Mesendoderm (in vitro differentiated cells): ENCODE data around the gene MED27.

Experiments used
- DNase-seq: peaks from one replicate; pipeline ENCODE4 v3.0.0; 2013
- H2AK5ac ChIP-seq: 2 replicates; pipeline ENCODE4 v1.6.1; 2013; ENCODE audit warnings: low read length, inconsistent platforms
- H2BK120ac ChIP-seq: 2 replicates; pipeline ENCODE4 v1.6.1; 2013; ENCODE audit warnings: low read depth, mild to moderate bottlenecking, low read length, moderate library complexity, mixed read lengths
- H2BK15ac ChIP-seq: replicated peaks from 2 replicates; pipeline ENCODE4 v1.6.1; 2013; ENCODE audit warnings: low read depth, mild to moderate bottlenecking, moderate library complexity
- H2BK5ac ChIP-seq: 2 replicates; pipeline ENCODE4 v1.6.1; 2013; ENCODE audit warnings: low read length, inconsistent platforms
- H3K18ac ChIP-seq: 2 replicates; pipeline ENCODE4 v1.6.1; 2013; ENCODE audit warnings: mild to moderate bottlenecking, low read length, mixed read lengths
- H3K23ac ChIP-seq: one replicate; pipeline ENCODE4 v1.6.1; 2013; ENCODE audit warnings: low read length
- H3K27ac ChIP-seq: 2 replicates; pipeline ENCODE4 v1.5.1; 2013; ENCODE audit warnings: low read depth, mild to moderate bottlenecking, inconsistent platforms, low read length, moderate library complexity
- H3K27me3 ChIP-seq: 2 replicates; pipeline ENCODE4 v1.6.1; 2013; ENCODE audit warnings: low read length, control low read depth, mild to moderate bottlenecking, inconsistent platforms; ENCODE audit not compliant: insufficient read depth, poor library complexity
- H3K36me3 ChIP-seq: 2 replicates; pipeline ENCODE4 v1.6.1; 2013; ENCODE audit warnings: low read length, inconsistent platforms; ENCODE audit not compliant: control insufficient read depth, insufficient read depth
- H3K4ac ChIP-seq: one replicate; pipeline ENCODE4 v1.6.1; 2013; ENCODE audit warnings: low read depth, mild to moderate bottlenecking, low read length, moderate library complexity
- H3K4me1 ChIP-seq: 2 replicates; pipeline ENCODE4 v1.6.1; 2013; ENCODE audit warnings: low read depth, low read length, inconsistent platforms; ENCODE audit not compliant: control insufficient read depth
- H3K4me2 ChIP-seq: 2 replicates; pipeline ENCODE4 v1.6.1; 2013; ENCODE audit warnings: low read length
- H3K4me3 ChIP-seq: 2 replicates; pipeline ENCODE4 v1.5.1; 2013; ENCODE audit warnings: mild to moderate bottlenecking, low read length
- H3K56ac ChIP-seq: one replicate; pipeline ENCODE4 v1.6.1; 2013; ENCODE audit warnings: low read length
- H3K79me1 ChIP-seq: 2 replicates; pipeline ENCODE4 v1.6.1; 2013; ENCODE audit warnings: low read length, inconsistent platforms
- H3K79me2 ChIP-seq: 2 replicates; pipeline ENCODE4 v1.6.1; 2013; ENCODE audit warnings: mild to moderate bottlenecking, low read length; ENCODE audit not compliant: control insufficient read depth, insufficient read depth
- H3K9ac ChIP-seq: 2 replicates; pipeline ENCODE4 v1.6.1; 2013; ENCODE audit warnings: low read length, inconsistent platforms
- H4K5ac ChIP-seq: one replicate; pipeline ENCODE4 v1.6.1; 2013; ENCODE audit warnings: low read length
- H4K8ac ChIP-seq: one replicate; pipeline ENCODE4 v1.6.1; 2013; ENCODE audit warnings: low read depth, mild to moderate bottlenecking, control low read depth, low read length, moderate library complexity
- WGBS: extraction: QIAGEN DNeasy Blood & Tissue Kit; methylation state at CpG from one replicate; pipeline ENCODE4 v1.1.7; 2013; ENCODE audit warnings: low lambda C conversion rate, missing lambda C conversion rate; ENCODE audit not compliant: insufficient coverage; ENCODE audit errors: extremely low coverage; 5-methylcytosine and 5-hydroxymethylcytosine counted together

The MED27 gene

GRCh38 chr9:131826966-131827525, 252.6 kb downstream of the MED27 start:
- Histone ChIP-seq H2BK5ac (no peak overlapping the region), H3K23ac (no peak overlapping the region), H4K5ac (no peak overlapping the region), H3K27ac (no peak overlapping the region), H3K18ac (no peak overlapping the region), H3K4me2 (no peak overlapping the region), H3K56ac (no peak overlapping the region), H3K79me2 (no peaks in the 10 kb centered on the region), H2AK5ac (no peak overlapping the region), H3K27me3 (no peaks in the 10 kb centered on the region), H4K8ac (no peak overlapping the region), H3K4me1 (no peaks in the 10 kb centered on the region), H3K4ac (no peak overlapping the region), H2BK15ac (no peak overlapping the region), H3K4me3 (no peak overlapping the region), H3K9ac (no peak overlapping the region), H2BK120ac (no peak overlapping the region), H3K36me3 (no peaks in the 10 kb centered on the region), H3K79me1 (no peaks in the 10 kb centered on the region)
- WGBS = no CpG with 5 or more reads among the region's 9 CpGs
- no peak for DNase-seq

GRCh38 chr9:131826053-131826452, 253.6 kb downstream of the MED27 start:
- no peak for DNase-seq
- WGBS = no CpG with 5 or more reads among the region's 2 CpGs
- Histone ChIP-seq H3K79me2 (no peaks in the 10 kb centered on the region), H3K4me1 (no peaks in the 10 kb centered on the region), H3K18ac (no peak overlapping the region), H3K4ac (no peak overlapping the region), H3K27ac (no peak overlapping the region), H3K4me2 (no peak overlapping the region), H2AK5ac (no peak overlapping the region), H3K36me3 (no peaks in the 10 kb centered on the region), H3K27me3 (no peaks in the 10 kb centered on the region), H4K8ac (no peak overlapping the region), H2BK120ac (no peak overlapping the region), H3K23ac (no peak overlapping the region), H3K4me3 (no peak overlapping the region), H3K9ac (no peak overlapping the region), H4K5ac (no peak overlapping the region), H3K56ac (no peak overlapping the region), H2BK5ac (no peak overlapping the region), H2BK15ac (no peak overlapping the region), H3K79me1 (no peaks in the 10 kb centered on the region)

- Histone ChIP-seq H3K4ac (no peak overlapping the region), H3K4me3 (no peak overlapping the region), H3K79me2 (no peaks in the 10 kb centered on the region), H3K56ac (no peak overlapping the region), H3K4me2 (no peak overlapping the region), H3K79me1 (no peaks in the 10 kb centered on the region), H3K27ac (no peak overlapping the region), H3K36me3 (no peaks in the 10 kb centered on the region), H3K23ac (no peak overlapping the region), H3K18ac (no peak overlapping the region), H3K9ac (no peak overlapping the region), H3K27me3 (no peaks in the 10 kb centered on the region), H2BK120ac (no peak overlapping the region), H2AK5ac (no peak overlapping the region), H4K5ac (no peak overlapping the region), H4K8ac (no peak overlapping the region), H3K4me1 (no peaks in the 10 kb centered on the region), H2BK5ac (no peak overlapping the region), H2BK15ac (no peak overlapping the region)
- no CpG with 5 or more reads among the region's 15 CpGs for WGBS
- DNase-seq = no peak
These were observed 254.6 kb downstream of the MED27 start for GRCh38 chr9:131824953-131825495.

- Histone ChIP-seq H3K36me3 (no peaks in the 10 kb centered on the region), H2BK15ac (no peak overlapping the region), H3K27me3 (no peaks in the 10 kb centered on the region), H2AK5ac (no peak overlapping the region), H4K8ac (no peak overlapping the region), H2BK5ac (no peak overlapping the region), H3K4me2 (no peak overlapping the region), H3K4ac (no peak overlapping the region), H2BK120ac (no peak overlapping the region), H3K4me1 (no peaks in the 10 kb centered on the region), H4K5ac (no peak overlapping the region), H3K79me2 (no peaks in the 10 kb centered on the region), H3K23ac (no peak overlapping the region), H3K4me3 (no peak overlapping the region), H3K9ac (no peak overlapping the region), H3K18ac (no peak overlapping the region), H3K27ac (no peak overlapping the region), H3K56ac (no peak overlapping the region), H3K79me1 (no peaks in the 10 kb centered on the region)
- DNase-seq = no peak
- WGBS = no CpG with 5 or more reads among the region's 20 CpGs
These were observed 255.5 kb downstream of the MED27 start for GRCh38 chr9:131824155-131824594.

- no peak overlapping the region for H3K9ac ChIP-seq
- H3K4me2 ChIP-seq = no peak overlapping the region
- no CpG with 5 or more reads among the region's 35 CpGs for WGBS
- no peak overlapping the region for H4K5ac ChIP-seq
- no peak overlapping the region for H3K23ac ChIP-seq
- no peak overlapping the region for H3K4ac ChIP-seq
- no peak for DNase-seq
- H3K4me3 ChIP-seq = no peak overlapping the region
- no peak overlapping the region for H2AK5ac ChIP-seq
- H3K27me3 ChIP-seq = no peaks in the 10 kb centered on the region
- no peaks in the 10 kb centered on the region for H3K4me1 ChIP-seq
- H3K79me1 ChIP-seq = no peaks in the 10 kb centered on the region
- no peak overlapping the region for H4K8ac ChIP-seq
- H3K56ac ChIP-seq = no peak overlapping the region
- H2BK120ac ChIP-seq = no peak overlapping the region
- no peak overlapping the region for H3K18ac ChIP-seq
- no peaks in the 10 kb centered on the region for H3K79me2 ChIP-seq
- no peak overlapping the region for H2BK5ac ChIP-seq
- H2BK15ac ChIP-seq = no peak overlapping the region
- H3K36me3 ChIP-seq = no peaks in the 10 kb centered on the region
- H3K27ac ChIP-seq = no peak overlapping the region
These were observed 255.9 kb downstream of the MED27 start for GRCh38 chr9:131823701-131824146.

GRCh38 chr9:131818089-131818488, 261.6 kb downstream of the MED27 start:
- no peak overlapping the region for H3K4me2 ChIP-seq
- H2BK120ac ChIP-seq = no peak overlapping the region
- H3K79me2 ChIP-seq = no peaks in the 10 kb centered on the region
- no peaks in the 10 kb centered on the region for H3K27me3 ChIP-seq
- WGBS = no CpG with 5 or more reads among the region's 7 CpGs
- H3K4me3 ChIP-seq = no peak overlapping the region
- H3K79me1 ChIP-seq = no peaks in the 10 kb centered on the region
- no peak overlapping the region for H3K9ac ChIP-seq
- no peak overlapping the region for H2BK15ac ChIP-seq
- H3K23ac ChIP-seq = no peak overlapping the region
- no peak overlapping the region for H4K5ac ChIP-seq
- H3K4ac ChIP-seq = no peak overlapping the region
- H2AK5ac ChIP-seq = no peak overlapping the region
- no peaks in the 10 kb centered on the region for H3K4me1 ChIP-seq
- no peak for DNase-seq
- H3K36me3 ChIP-seq = no peaks in the 10 kb centered on the region
- no peak overlapping the region for H3K27ac ChIP-seq
- no peak overlapping the region for H2BK5ac ChIP-seq
- no peak overlapping the region for H4K8ac ChIP-seq
- H3K18ac ChIP-seq = no peak overlapping the region
- H3K56ac ChIP-seq = no peak overlapping the region
